Gastroesophageal sphincter (tissue), 4 donors: ENCODE measurements around the gene MCM7. TPM values are rescaled to one million over a fixed set of nuclear protein-coding genes. Genes with fewer than 3 reads are reported as not detected.

Experiments used
- ATAC-seq: fragments of 150-250 bp; one replicate; pipeline ENCODE4 v1.9.1; 2016; ENCODE audit warnings: mild to moderate bottlenecking, moderate library complexity
- H3K27ac ChIP-seq, 4 donors: fragments of 200-600 bp; sonication (generic) in 3 of 4; 1 replicate in 3 of 4; 2 replicates in 1 of 4; pipeline ENCODE4 v1.5.1; 2016 to 2019
- H3K27me3 ChIP-seq: fragments of 200-600 bp; sonication (generic); one replicate; pipeline ENCODE4 v1.5.1; 2019
- H3K36me3 ChIP-seq, 2 donors: fragments of 200-600 bp; sonication (generic); one replicate each; pipeline ENCODE4 v1.5.1; 2019; ENCODE audit warnings: control low read depth in 1 of 2
- H3K4me1 ChIP-seq, 3 donors: fragments of 200-600 bp; sonication (generic); 1 replicate in 2 of 3; 2 replicates in 1 of 3; pipeline ENCODE4 v1.5.1; 2016 to 2019; ENCODE audit warnings: control low read depth in 2 of 3
- H3K4me3 ChIP-seq, 2 donors: fragments of 200-600 bp; sonication (generic); one replicate each; pipeline ENCODE4 v1.5.1; 2019; ENCODE audit warnings: mild to moderate bottlenecking in 1 of 2, moderate library complexity in 1 of 2
- H3K9me3 ChIP-seq, 3 donors: fragments of 200-600 bp; sonication (generic); one replicate each; pipeline ENCODE4 v1.5.1; 2017 to 2019; ENCODE audit warnings: control low read depth in 2 of 3
- EP300 ChIP-seq: sonication (generic); formaldehyde crosslinking; IDR thresholded peaks from one replicate; pipeline ENCODE4 v1.6.1; 2017; ENCODE audit warnings: antibody characterized with exemption, mild to moderate bottlenecking
- POLR2A ChIP-seq, 2 donors: fragments of 450-650 bp; IDR thresholded peaks; one replicate each; pipeline ENCODE4 v1.6.1; 2017; ENCODE audit warnings: antibody characterized with exemption in 2 of 2, mild to moderate bottlenecking in 2 of 2, moderate library complexity in 1 of 2
- POLR2AphosphoS5 ChIP-seq: sonication (generic); formaldehyde crosslinking; IDR thresholded peaks from one replicate; pipeline ENCODE4 v1.6.1; 2017; ENCODE audit warnings: antibody characterized with exemption
- WGBS, 2 donors: methylation state at CpG; one replicate each; pipeline ENCODE4 v1.1.5; 2018; ENCODE audit warnings: low coverage in 1 of 2; 5-methylcytosine and 5-hydroxymethylcytosine counted together
- small RNA-seq, 4 donors: library from RNA; depleted of rRNA; stranded (forward); fragments of <200 nt; gene quantifications; one replicate each; pipeline ENCODE3, GENCODE V24; 2016
- total RNA-seq, 4 donors: library from RNA; depleted of rRNA; stranded (reverse); fragments of >200 nt; gene quantifications; one replicate each; pipeline ENCODE4 v1.1.0, GENCODE V29; 2016
- TF ChIP-seq, protein P1 (sequence below), 4 experiments: fragments of 200-600 bp in 2 of 4; fragments of 450-650 bp in 2 of 4; sonication (generic) in 1 of 4; IDR thresholded peaks; one replicate each; pipeline ENCODE4 v1.5.1; 2017 to 2019; ENCODE audit warnings: antibody characterized with exemption in 4 of 4, mild to moderate bottlenecking in 2 of 4, moderate library complexity in 2 of 4

The MCM7 gene
- total RNA-seq, 4 donors from 2014 or later, result 30.7 to 52.0 (median 45.1) TPM

DNA sequence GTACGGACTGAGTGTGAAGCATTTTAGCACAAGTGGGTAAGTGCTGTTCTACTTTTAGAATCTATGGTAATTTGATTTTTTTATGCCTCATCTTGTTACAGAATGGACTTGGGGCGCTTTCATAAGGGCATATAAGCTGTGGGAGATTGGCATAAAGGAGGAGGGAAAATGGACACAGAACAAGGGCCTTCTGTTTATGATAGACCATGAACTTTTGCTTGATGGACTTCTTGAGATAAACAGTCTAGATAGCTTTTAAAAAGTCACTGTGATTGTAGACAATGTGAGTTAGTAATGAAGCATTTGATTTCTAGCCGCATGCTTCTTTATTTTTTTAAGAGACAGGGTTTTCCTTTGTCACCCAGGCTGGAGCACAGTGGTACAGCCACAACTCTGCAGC, 49.6 kb downstream of the MCM7 start:
- H3K4me1 ChIP-seq, result peaks cover 0 to 49% (median 5%) of the 10 kb centered on the region in 3 donors
- no peak overlapping the region for H3K4me3 ChIP-seq
- H3K27me3 ChIP-seq, result no peaks in the 10 kb centered on the region
- H3K27ac ChIP-seq, result no peak overlapping the region
- peaks cover 0 to 19% of the 10 kb centered on the region in 2 donors for H3K36me3 ChIP-seq
- 70 to 81% methylated on average over 3 of the region's 3 CpGs for WGBS, 2 donors
- H3K9me3 ChIP-seq, result no peaks in the 10 kb centered on the region
- TF ChIP-seq POLR2A (IDR thresholded peaks at IDR 0.05) (no peak), POLR2AphosphoS5 (no peak)
- no peak for ATAC-seq

DNA sequence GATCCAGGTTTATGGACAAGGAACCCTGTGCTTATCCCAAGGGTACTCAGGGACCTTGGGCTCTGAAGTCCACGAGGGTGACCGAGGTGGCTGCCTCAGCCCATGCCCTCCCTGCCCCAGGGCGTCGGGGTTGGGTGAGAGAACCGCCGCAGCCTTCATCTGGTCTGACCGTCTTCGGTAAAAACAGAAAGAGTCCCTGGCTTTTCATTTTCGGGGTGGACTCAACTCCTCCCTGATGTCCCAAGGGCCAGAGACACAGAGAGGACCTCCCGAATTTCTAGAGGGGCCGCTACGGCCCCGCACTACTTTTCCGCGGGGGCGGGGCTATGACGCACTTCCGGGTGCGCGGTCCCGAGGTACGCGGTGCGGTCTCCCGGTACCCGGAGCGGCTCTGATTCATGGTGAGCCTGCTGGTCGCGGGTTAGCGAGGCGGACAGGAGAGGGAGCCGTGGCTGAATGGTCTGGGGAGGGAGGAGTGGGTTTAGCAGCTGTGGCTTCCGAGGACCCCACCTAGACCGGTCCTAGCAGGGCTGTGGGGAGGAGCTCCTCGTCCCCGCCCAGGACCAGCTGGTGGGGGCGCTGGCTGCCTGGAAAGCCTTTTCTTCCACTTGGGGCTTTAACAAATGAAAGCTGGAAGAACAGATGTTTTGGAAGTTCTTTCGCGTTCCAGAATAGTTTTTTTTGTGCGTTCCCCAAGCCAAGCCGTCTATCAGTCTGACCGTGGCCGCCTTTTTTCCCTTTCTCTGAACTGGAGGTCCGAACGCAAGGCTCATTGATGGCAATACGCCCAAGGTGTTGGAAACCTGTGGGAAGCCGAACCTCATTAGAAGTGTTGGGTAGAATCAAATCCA, 51.5 kb downstream of the MCM7 start, which contains the start of gene ZSCAN21:
ZSCAN21 (plus strand) TSS at position 334 of the 851 bp plus-strand sequence. CDS start 7,233 bp downstream, outside the sequence.
- TF ChIP-seq POLR2A (IDR thresholded peaks at IDR 0.05) (peak; percentile 80 to 87), POLR2AphosphoS5 (peak; percentile 96), EP300 (no peak)
- TF ChIP-seq, protein P1, sequence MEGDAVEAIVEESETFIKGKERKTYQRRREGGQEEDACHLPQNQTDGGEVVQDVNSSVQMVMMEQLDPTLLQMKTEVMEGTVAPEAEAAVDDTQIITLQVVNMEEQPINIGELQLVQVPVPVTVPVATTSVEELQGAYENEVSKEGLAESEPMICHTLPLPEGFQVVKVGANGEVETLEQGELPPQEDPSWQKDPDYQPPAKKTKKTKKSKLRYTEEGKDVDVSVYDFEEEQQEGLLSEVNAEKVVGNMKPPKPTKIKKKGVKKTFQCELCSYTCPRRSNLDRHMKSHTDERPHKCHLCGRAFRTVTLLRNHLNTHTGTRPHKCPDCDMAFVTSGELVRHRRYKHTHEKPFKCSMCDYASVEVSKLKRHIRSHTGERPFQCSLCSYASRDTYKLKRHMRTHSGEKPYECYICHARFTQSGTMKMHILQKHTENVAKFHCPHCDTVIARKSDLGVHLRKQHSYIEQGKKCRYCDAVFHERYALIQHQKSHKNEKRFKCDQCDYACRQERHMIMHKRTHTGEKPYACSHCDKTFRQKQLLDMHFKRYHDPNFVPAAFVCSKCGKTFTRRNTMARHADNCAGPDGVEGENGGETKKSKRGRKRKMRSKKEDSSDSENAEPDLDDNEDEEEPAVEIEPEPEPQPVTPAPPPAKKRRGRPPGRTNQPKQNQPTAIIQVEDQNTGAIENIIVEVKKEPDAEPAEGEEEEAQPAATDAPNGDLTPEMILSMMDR (IDR thresholded peaks at IDR 0.05), result peak in 2 of 4 experiments; percentile 30 to 48
- Histone ChIP-seq H3K27ac (peak within 1 kb of the TSS; percentile 62 to 99 (median 94)), H3K4me3 (peak within 1 kb of the TSS; percentile 49 to 87), H3K9me3 (no peaks in the 10 kb centered on the region), H3K27me3 (no peaks in the 10 kb centered on the region), H3K4me1 (peaks cover 0 to 49% (median 5%) of the 10 kb centered on the region in 3 donors), H3K36me3 (peaks cover 0 to 12% of the 10 kb centered on the region in 2 donors)
- WGBS, 2 donors, result 0% methylated on average over 10 of the region's 47 CpGs
- peak; percentile 97 for ATAC-seq

DNA sequence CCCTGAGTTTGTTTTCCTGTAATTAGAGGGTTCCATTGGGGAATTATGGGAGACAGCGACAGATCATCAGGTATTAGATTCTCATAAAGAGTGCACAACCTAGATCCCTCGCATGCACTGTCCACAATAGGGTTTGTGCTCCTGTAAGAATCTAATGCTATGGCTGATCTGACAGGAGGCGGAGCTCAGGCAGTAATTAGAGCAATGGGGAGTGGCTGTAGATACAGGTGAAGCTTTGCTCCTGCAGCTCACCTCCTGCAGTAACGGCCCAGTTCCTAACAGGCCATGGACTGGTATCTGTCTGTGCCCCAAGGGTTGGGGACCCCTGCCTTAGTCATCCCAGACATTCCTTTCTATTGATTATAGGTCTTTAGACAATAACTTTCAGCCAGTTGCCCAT, 52.5 kb downstream of the MCM7 start:
- Histone ChIP-seq H3K27me3 (no peaks in the 10 kb centered on the region), H3K4me3 (no peak overlapping the region), H3K36me3 (peaks cover 0 to 12% of the 10 kb centered on the region in 2 donors), H3K9me3 (no peaks in the 10 kb centered on the region), H3K27ac (peak overlapping the region in 1 of 4 donors; percentile 94), H3K4me1 (peaks cover 0 to 43% (median 5%) of the 10 kb centered on the region in 3 donors)
- WGBS, 2 donors, result 87 to 100% methylated on average over 2 to 4 of the region's 4 CpGs
- TF ChIP-seq POLR2A (IDR thresholded peaks at IDR 0.05) (no peak), POLR2AphosphoS5 (no peak), EP300 (no peak)
- TF ChIP-seq, protein P1 (IDR thresholded peaks at IDR 0.05), result no peak
- ATAC-seq, result no peak

DNA sequence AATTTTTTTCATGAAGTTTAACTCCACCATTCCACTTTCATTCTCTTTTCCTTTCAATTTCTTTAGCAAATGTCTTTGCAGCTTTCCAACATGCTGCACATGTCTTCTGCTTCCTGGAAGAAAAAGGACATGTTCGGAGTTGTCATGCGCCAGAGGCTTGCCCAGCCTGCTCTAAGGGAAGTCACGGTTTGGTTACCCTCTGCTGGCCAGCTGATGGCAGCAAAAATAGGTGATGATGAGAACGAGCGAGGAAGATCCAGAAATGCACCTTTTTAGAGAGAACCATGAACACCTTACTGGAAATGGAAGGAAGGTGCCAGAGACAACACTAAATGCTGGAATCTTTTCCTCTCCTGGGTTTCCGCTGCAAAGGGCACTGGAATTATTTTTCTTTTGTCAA, 56.5 kb downstream of the MCM7 start:
- H3K36me3 ChIP-seq, result no peaks in the 10 kb centered on the region
- no peak overlapping the region for H3K27ac ChIP-seq
- TF ChIP-seq, protein P1 (IDR thresholded peaks at IDR 0.05), result no peak
- TF ChIP-seq EP300, result no peak
- TF ChIP-seq POLR2A (IDR thresholded peaks at IDR 0.05), result no peak
- TF ChIP-seq POLR2AphosphoS5, result no peak
- 61 to 80% methylated on average over 2 to 6 of the region's 6 CpGs for WGBS, 2 donors
- no peaks in the 10 kb centered on the region for H3K9me3 ChIP-seq
- H3K4me1 ChIP-seq, result peaks cover 0 to 8% (median 0%) of the 10 kb centered on the region in 3 donors
- no peak overlapping the region for H3K4me3 ChIP-seq
- no peaks in the 10 kb centered on the region for H3K27me3 ChIP-seq
- no peak for ATAC-seq

Small RNAs within 50 kb of the gene (small RNA-seq; reads per million reads assigned to genes)
- 16.1 to 28.2 (median 18.7) reads per million in 4 donors for gene MIR106B
- 250 to 519 (median 440) reads per million in 4 donors for gene MIR25
- gene MIR93, result 56.6 to 105 (median 92.5) reads per million in 4 donors

Other genes starting within 250 kb of the MCM7 start
- not detected for gene OR2AE1, start 224.4 kb downstream of the MCM7 start, total RNA-seq
- gene TRIM4, start 181.9 kb downstream of the MCM7 start, total RNA-seq, result 10 to 100 TPM; 25.3 to 32.2 (median 29.5) TPM
- gene GJC3, start 171.8 kb downstream of the MCM7 start, total RNA-seq, result under 1 TPM in 1 of 4 donors, not detected in 3; 0.62 TPM
- gene AZGP1, start 125.4 kb downstream of the MCM7 start, total RNA-seq, result 100 to 1,000 TPM in 1 of 4 donors, 1 to 10 TPM in 3; 1.5 to 128 (median 4.5) TPM
- 10 to 100 TPM; 31.6 to 35.5 (median 31.7) TPM for gene ZKSCAN1, start 85.8 kb downstream of the MCM7 start, total RNA-seq
- gene ZSCAN21, start 51.6 kb downstream of the MCM7 start, total RNA-seq, result 10 to 100 TPM; 14.0 to 21.9 (median 20.9) TPM
- 10 to 100 TPM; 18.9 to 30.2 (median 20.6) TPM for gene ZNF3, start 19.7 kb downstream of the MCM7 start, total RNA-seq
- 10 to 100 TPM; 40.7 to 83.6 (median 62.9) TPM for gene COPS6, start 12.4 kb downstream of the MCM7 start, total RNA-seq
- gene AP4M1, start 246 bp upstream of the MCM7 start, total RNA-seq, result 10 to 100 TPM; 21.8 to 29.3 (median 24.7) TPM
- 100 to 1,000 TPM in 1 of 4 donors, 10 to 100 TPM in 3; 36.3 to 107 (median 68.7) TPM for gene TAF6, start 18.0 kb upstream of the MCM7 start, total RNA-seq
- gene CNPY4, start 18.2 kb upstream of the MCM7 start, total RNA-seq, result 10 to 100 TPM; 13.0 to 21.0 (median 14.8) TPM
- 1 to 10 TPM; 4.8 to 8.1 (median 6.6) TPM for gene MBLAC1, start 25.6 kb upstream of the MCM7 start, total RNA-seq
- gene LAMTOR4, start 47.5 kb upstream of the MCM7 start, total RNA-seq, result 100 to 1,000 TPM; 109 to 228 (median 148) TPM
- gene TRAPPC14, start 57.3 kb upstream of the MCM7 start, total RNA-seq, result 1 to 10 TPM; 3.0 to 7.8 (median 7.3) TPM
- 1 to 10 TPM; 2.0 to 3.6 (median 2.8) TPM for gene GAL3ST4, start 67.2 kb upstream of the MCM7 start, total RNA-seq
- 1 to 10 TPM in 3 of 4 donors, under 1 TPM in 1; 0.39 to 3.4 (median 2.0) TPM for gene GPC2, start 76.0 kb upstream of the MCM7 start, total RNA-seq
- under 1 TPM in 1 of 4 donors, not detected in 3; 0.47 TPM for gene STAG3, start 76.5 kb upstream of the MCM7 start, total RNA-seq
- under 1 TPM in 1 of 4 donors, not detected in 3; 0.27 TPM for gene PVRIG, start 118.6 kb upstream of the MCM7 start, total RNA-seq
- gene SPDYE3, start 206.3 kb upstream of the MCM7 start, total RNA-seq, result not detected